Smooth muscle cell (in vitro differentiated cells): ENCODE results near the gene APBA2. TPM values are rescaled to one million over a fixed set of nuclear protein-coding genes. Genes with fewer than 3 reads are reported as not detected.

ENCODE experiments used
- DNase-seq: peaks from one replicate; lab custom pipeline; 2025; ENCODE audit not compliant: unreplicated experiment; lab: John Stamatoyannopoulos, UW
- H2AFZ ChIP-seq: fragments of 200-600 bp; sonication (generic); 2 replicates; pipeline ENCODE4 v1.6.0; 2016; ENCODE audit warnings: antibody characterized with exemption, low read depth, mild to moderate bottlenecking
- H3F3A ChIP-seq: fragments of 200-600 bp; sonication (generic); 2 replicates; pipeline ENCODE4 v1.6.0; 2017; ENCODE audit warnings: antibody characterized with exemption, low read depth
- H3K27ac ChIP-seq: fragments of 200-600 bp; sonication (generic); 2 replicates; pipeline ENCODE4 v1.5.1; 2016; ENCODE audit warnings: low read depth, mild to moderate bottlenecking
- H3K27me3 ChIP-seq: fragments of 200-600 bp; sonication (generic); 2 replicates; pipeline ENCODE4 v1.6.1; 2016; ENCODE audit warnings: low read depth, mild to moderate bottlenecking
- H3K36me3 ChIP-seq: fragments of 200-600 bp; sonication (generic); 2 replicates; pipeline ENCODE4 v1.5.1; 2016; ENCODE audit warnings: low read depth
- H3K4me1 ChIP-seq: fragments of 200-600 bp; sonication (generic); 2 replicates; pipeline ENCODE4 v1.5.1; 2016; ENCODE audit warnings: low read depth
- H3K4me2 ChIP-seq: fragments of 200-600 bp; sonication (generic); 2 replicates; pipeline ENCODE4 v1.6.0; 2016; ENCODE audit warnings: mild to moderate bottlenecking
- H3K4me3 ChIP-seq: fragments of 200-600 bp; sonication (generic); 2 replicates; pipeline ENCODE4 v1.5.1; 2016; ENCODE audit warnings: mild to moderate bottlenecking
- H3K79me2 ChIP-seq: fragments of 200-600 bp; sonication (generic); 2 replicates; pipeline ENCODE4 v1.6.0; 2016; ENCODE audit warnings: low read depth, mild to moderate bottlenecking
- H3K9ac ChIP-seq: fragments of 200-600 bp; sonication (generic); 2 replicates; pipeline ENCODE4 v1.6.0; 2016; ENCODE audit warnings: low read depth
- H3K9me3 ChIP-seq: fragments of 200-600 bp; sonication (generic); replicated peaks from 2 replicates; pipeline ENCODE4 v1.5.1; 2016; ENCODE audit warnings: low read depth
- H4K20me1 ChIP-seq: fragments of 200-600 bp; sonication (generic); 2 replicates; pipeline ENCODE4 v1.6.0; 2016; ENCODE audit warnings: low read depth
- CTCF ChIP-seq: fragments of 200-600 bp; sonication (generic); IDR thresholded peaks from 2 replicates; pipeline ENCODE4 v1.5.1; 2017; ENCODE audit warnings: borderline replicate concordance, mild to moderate bottlenecking, antibody characterized with exemption; ENCODE audit not compliant: insufficient read depth, poor library complexity, severe bottlenecking
- WGBS: methylation state at CpG from one replicate; pipeline ENCODE4 v1.1.7; 2016; ENCODE audit warnings: low lambda C conversion rate; 5-methylcytosine and 5-hydroxymethylcytosine counted together
- polyA plus RNA-seq: library from polyadenylated mRNA; unstranded; fragments of >200 nt; fragmentation: Nextera tagmentation; extraction: Ambion mirVana; gene quantifications from 2 replicates; pipeline ENCODE4 v1.2.1, GENCODE V29; 2016
- total RNA-seq: library from RNA; depleted of rRNA; stranded (reverse); fragments of >200 nt; gene quantifications from 2 replicates; pipeline ENCODE4 v1.2.3, GENCODE V29; 2014

APBA2 gene
- total and polyA plus RNA-seq, 2 experiments from 2014 or later, result 10.2 to 14.9 TPM

- Histone ChIP-seq H3K9me3 (no peaks in the 10 kb centered on the region), H3K27me3 (peaks cover 3% of the 10 kb centered on the region), H3K4me2 (no peak overlapping the region), H3K36me3 (no peaks in the 10 kb centered on the region), H3K4me1 (no peaks in the 10 kb centered on the region), H2AFZ (no peak overlapping the region), H3K9ac (no peak overlapping the region), H3K4me3 (no peak overlapping the region), H3K27ac (no peak overlapping the region), H3K79me2 (no peaks in the 10 kb centered on the region), H4K20me1 (no peaks in the 10 kb centered on the region), H3F3A (no peaks in the 10 kb centered on the region)
- DNase-seq, result no peak
- TF ChIP-seq CTCF, result no peak
- WGBS, result 78% methylated on average over 13 of the region's 14 CpGs
Observed at GRCh38 chr15:29132735-29133181, 247.0 kb downstream of the APBA2 start.

- Histone ChIP-seq H3K79me2 (no peaks in the 10 kb centered on the region), H3K27ac (no peak overlapping the region), H4K20me1 (no peaks in the 10 kb centered on the region), H2AFZ (no peak overlapping the region), H3K27me3 (peaks cover 3% of the 10 kb centered on the region), H3F3A (no peaks in the 10 kb centered on the region), H3K36me3 (no peaks in the 10 kb centered on the region), H3K4me3 (no peak overlapping the region), H3K4me2 (no peak overlapping the region), H3K4me1 (no peaks in the 10 kb centered on the region), H3K9ac (no peak overlapping the region), H3K9me3 (no peaks in the 10 kb centered on the region)
- TF ChIP-seq CTCF, result no peak
- DNase-seq, result no peak
- WGBS, result 83% methylated on average over 8 of the region's 8 CpGs
Observed at GRCh38 chr15:29133321-29133720, 247.5 kb downstream of the APBA2 start.

GRCh38 chr15:29133791-29134190 lies 248.0 kb downstream of the APBA2 start:
- no peak overlapping the region for H2AFZ ChIP-seq
- H4K20me1 ChIP-seq, result no peaks in the 10 kb centered on the region
- TF ChIP-seq CTCF, result no peak
- H3K9ac ChIP-seq, result no peak overlapping the region
- peaks cover 3% of the 10 kb centered on the region for H3K27me3 ChIP-seq
- no peaks in the 10 kb centered on the region for H3K9me3 ChIP-seq
- H3K27ac ChIP-seq, result no peak overlapping the region
- no peak overlapping the region for H3K4me2 ChIP-seq
- no peaks in the 10 kb centered on the region for H3K4me1 ChIP-seq
- WGBS, result 93% methylated on average over 5 of the region's 5 CpGs
- no peak overlapping the region for H3K4me3 ChIP-seq
- H3F3A ChIP-seq, result no peaks in the 10 kb centered on the region
- no peak for DNase-seq
- no peaks in the 10 kb centered on the region for H3K79me2 ChIP-seq
- no peaks in the 10 kb centered on the region for H3K36me3 ChIP-seq

GRCh38 chr15:29134239-29134638 lies 248.5 kb downstream of the APBA2 start:
- no peaks in the 10 kb centered on the region for H3F3A ChIP-seq
- no peaks in the 10 kb centered on the region for H3K4me1 ChIP-seq
- no peaks in the 10 kb centered on the region for H3K36me3 ChIP-seq
- H3K4me2 ChIP-seq, result no peak overlapping the region
- TF ChIP-seq CTCF, result no peak
- H3K9ac ChIP-seq, result no peak overlapping the region
- no peak overlapping the region for H3K27ac ChIP-seq
- no peaks in the 10 kb centered on the region for H4K20me1 ChIP-seq
- H3K79me2 ChIP-seq, result no peaks in the 10 kb centered on the region
- H3K4me3 ChIP-seq, result no peak overlapping the region
- peaks cover 3% of the 10 kb centered on the region for H3K27me3 ChIP-seq
- WGBS, result 97% methylated on average over 6 of the region's 6 CpGs
- no peaks in the 10 kb centered on the region for H3K9me3 ChIP-seq
- no peak for DNase-seq
- no peak overlapping the region for H2AFZ ChIP-seq
